Measurements from ENCODE around the gene ITPK1.

Gene ITPK1

DNA sequence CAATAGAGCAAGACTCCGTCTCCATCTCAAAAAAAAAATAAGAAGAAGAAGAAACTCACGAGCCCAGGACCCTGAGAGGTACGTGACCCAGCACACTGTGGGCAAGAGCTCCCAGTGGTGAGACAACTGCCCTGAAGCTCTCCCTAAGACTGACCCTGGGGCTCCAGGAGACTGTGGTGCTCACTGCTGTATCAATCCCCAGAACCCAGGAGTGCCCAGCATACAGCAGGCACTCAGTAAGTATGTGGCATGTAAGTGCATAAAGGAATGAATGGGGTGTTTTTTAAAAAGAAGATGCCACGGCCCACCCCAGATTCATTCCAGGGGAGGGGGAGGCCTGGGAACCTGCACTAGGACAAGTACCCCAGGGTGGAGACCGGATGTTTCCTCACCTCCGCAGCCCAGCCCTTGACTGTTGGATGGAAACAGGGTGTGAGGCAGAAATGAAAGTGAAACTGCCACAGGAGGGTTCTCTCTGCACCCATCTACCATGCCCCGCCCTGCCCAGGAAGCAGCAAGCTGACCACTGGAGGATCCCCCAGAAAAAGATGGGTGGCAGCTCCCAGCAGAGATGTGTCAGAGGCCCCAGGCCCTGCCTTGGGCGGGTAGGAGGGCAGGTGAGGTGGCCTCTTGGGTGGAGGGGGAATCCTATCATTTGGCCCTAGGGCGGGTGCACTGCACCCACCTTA lies 12.2 kb downstream of the ITPK1 start:
- peak; percentile 60 for DNase-seq

DNA sequence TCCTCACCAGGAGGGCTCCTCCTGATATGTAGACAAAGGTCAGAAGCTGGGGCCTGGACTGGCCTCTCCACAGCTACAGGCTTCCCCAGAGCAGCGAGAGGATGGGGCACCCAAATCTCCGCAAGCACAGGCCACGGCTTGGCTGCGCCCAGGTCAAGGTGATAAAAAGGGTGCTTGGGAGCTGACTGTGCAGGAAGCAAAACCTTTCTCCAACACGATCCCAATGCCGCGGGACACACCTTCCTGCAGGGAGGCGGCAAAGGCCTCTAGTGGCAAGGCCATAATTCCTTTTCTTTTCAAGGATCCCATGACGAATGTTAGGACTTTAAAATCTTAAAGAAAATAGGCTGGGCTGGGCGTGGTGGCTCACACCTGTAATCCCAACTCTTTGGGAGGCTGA lies 13.6 kb downstream of the ITPK1 start:
- DNase-seq = no peak

DNA sequence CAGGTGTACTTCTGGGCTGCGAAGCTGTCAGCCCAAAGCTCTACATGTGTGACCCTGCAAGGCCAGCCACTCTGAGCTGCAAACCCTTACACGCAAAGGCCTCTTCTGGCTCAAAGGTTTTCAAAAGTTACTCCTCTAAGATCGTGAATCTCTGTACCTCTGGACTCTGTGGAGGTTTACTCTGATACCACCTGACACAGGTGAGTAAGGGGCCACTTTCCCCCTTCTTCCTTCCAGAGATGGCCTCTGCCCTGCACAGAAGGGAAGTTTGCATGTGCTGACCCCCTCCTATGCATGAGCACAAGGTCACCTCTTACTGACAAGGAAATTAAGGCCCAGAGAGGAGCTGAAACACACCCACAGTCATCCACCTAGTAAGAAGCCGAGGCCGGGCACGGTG lies 14.5 kb downstream of the ITPK1 start:
- no peak for DNase-seq

DNA sequence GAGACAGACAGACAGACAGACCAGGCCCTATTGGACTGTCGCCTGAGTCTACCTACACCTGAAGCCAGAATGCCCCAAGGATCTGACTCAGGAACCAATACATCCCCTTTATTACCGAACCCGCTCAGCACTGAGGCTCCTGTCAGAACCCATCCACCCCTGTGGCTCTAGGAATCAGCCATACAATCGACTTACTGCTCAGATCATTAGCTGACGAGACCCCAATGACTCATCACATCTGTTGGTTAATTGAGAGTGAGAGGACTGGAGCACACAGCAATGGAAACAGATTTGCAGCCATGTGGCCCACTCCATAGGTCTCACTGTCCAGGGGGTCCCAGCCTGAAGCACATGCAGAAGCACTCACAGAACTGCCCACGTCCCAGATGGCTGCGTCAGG lies 15.2 kb downstream of the ITPK1 start:
- DNase-seq = no peak

DNA sequence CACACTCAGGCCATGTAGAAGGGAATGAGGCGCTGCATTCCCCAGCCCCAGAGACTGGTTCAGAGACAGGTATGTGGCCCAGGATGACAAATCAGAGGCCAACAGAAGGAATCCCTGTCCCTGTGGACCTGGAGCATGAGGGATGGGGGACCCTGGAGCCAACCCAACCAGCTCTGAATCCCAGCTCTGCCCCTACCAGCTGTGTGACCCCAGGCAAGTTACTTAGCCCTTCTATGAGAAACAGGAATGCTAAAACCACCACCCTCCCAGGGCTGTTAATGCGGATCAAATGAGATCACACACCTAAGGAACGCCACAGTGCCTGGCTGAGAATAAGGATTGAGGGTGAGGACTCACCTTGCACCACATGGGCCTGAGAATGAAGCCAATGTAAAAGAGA lies 15.6 kb downstream of the ITPK1 start:
- DNase-seq = no peak

DNA sequence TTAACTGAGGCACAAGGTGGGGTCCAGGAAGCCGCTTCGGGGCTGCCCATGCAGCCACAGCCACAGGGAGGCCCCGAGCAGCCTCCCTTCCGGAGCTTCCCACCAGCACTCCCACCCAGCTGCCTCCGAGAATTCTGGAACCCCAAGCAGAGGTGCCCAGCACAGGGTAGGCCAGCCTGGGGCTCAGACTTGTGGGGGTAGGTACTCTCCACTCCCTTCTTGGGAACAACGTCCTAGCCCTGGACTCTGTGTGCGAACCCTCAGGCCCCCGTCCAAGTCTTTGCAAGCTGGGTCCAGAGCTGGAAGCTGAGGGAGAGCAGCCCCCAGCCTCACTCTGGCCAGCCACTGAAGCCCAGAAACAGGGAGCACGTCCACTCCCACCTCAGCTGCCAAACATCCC lies 16.1 kb downstream of the ITPK1 start:
- no peak for DNase-seq

DNA sequence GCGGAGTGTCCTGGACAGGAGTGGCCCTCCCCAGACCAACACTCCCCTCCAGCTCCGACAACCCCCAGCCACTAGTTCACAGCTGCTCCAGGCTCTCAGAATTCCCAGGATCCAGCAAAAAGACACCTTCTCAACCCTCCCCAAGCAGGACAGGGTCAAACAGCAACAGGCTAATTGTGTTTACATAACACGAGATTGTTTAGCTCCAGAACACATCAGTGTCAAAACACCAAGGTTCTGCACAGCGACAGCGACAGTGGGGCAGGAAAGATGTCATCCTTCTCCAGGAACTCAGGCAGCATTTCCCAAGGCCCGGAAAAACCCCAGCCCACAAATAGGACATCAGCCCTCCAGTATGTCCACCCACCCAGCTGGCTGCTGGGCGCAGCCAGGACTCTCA lies 16.5 kb downstream of the ITPK1 start:
- DNase-seq = no peak

DNA sequence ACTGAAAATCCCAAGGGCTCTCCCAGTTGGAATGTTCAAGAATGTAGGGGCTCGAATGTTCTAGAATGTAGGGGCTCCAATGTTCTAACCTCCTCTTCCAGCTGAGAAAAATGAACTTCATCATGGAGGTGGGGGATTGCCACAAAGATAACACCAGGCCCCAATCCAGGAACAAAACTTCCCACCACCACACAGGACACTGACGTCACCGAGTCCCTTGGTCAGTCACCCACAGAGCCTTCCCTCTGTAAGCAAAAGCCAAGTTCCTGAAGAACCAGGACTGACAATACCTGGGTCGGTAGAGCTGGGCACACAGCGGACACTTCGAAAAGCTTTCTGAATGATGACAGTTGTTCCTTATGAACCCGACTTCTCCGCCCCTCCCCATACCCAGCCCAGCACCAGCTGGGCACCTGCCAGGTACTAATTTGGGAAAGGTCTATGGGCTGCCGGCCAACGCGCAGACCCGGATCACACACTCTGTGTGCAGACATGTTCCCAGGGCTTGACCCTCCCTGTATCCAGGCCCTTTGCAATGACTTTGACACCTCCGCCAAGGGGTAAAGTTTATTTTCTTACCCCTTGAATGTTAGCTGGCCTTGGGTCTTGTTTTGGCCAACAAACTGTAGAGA lies 18.9 kb downstream of the ITPK1 start:
- DNase-seq = no peak

DNA sequence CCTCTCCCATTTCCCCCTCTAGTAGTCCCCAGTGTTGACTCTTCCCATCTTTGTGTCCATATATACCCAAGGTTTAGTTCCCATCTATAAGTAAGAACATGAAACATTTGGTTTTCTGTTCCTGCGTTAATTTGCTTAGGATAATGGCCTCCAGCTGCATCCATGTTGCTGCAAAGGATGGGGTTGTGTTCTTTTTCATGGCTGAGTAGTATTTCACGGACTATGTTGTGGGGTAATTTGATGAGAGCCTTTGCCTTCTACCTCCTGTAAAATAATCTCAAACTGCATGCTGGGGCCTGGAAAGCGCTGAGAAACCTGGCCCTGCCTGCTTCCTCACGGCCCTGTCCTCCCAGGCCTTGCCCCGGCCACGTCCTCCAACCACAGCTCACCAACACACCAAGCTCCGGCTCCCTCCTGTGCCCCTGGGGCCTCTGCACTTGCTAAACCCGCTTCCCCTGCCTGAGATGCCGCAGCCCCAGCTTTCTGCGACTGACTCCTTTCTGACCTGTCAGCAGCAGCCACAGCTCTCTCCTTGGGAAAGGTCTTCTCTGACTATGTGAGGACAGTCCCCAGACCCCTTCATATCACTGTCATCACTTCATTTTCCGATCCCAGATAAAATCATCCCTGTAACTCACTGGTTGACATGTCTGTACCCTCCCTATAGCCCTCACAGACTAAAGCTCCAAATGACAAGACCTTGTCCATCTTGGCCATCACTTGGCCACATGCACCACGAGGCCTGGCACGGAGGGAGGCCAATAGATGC lies 19.8 kb downstream of the ITPK1 start:
- no peak for DNase-seq

DNA sequence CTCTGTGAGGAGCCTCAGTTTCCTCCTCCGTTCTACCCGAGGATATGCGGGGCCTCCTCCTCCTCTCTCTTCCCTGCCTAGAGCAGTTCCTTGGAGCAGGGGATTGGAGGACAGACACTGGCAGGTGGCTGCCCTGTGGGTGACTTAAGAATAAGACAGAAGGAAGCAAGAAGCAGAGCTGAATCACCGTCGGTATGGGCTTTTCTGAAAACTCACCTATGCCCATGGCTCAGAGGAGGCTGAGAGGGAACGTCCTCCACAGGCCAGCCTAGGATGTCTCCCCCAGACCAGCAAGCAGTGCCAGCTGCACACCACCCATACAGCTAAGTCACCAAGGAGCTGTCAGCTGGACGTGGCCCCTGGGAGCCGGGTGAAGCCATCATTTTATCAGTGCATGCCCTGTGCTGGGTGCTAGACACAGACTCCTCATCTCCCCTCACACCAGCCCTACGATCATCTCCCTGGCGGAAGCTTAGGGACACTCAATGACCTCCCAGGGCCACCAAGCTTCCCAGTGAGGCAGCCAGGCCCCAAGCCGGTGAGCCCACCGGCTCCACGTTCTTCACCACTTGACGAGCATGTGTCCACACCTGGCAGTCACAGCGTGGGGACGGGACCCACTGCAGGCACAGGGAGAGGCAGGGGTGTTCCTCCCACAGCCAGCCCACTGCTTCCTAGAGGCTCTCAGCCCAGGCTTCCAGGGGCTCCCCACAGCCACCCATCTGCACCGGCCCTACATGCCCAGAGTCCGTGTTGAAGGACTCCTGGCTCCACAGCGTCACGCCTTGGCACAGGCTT lies 21.4 kb downstream of the ITPK1 start:
- no peak for DNase-seq

DNA sequence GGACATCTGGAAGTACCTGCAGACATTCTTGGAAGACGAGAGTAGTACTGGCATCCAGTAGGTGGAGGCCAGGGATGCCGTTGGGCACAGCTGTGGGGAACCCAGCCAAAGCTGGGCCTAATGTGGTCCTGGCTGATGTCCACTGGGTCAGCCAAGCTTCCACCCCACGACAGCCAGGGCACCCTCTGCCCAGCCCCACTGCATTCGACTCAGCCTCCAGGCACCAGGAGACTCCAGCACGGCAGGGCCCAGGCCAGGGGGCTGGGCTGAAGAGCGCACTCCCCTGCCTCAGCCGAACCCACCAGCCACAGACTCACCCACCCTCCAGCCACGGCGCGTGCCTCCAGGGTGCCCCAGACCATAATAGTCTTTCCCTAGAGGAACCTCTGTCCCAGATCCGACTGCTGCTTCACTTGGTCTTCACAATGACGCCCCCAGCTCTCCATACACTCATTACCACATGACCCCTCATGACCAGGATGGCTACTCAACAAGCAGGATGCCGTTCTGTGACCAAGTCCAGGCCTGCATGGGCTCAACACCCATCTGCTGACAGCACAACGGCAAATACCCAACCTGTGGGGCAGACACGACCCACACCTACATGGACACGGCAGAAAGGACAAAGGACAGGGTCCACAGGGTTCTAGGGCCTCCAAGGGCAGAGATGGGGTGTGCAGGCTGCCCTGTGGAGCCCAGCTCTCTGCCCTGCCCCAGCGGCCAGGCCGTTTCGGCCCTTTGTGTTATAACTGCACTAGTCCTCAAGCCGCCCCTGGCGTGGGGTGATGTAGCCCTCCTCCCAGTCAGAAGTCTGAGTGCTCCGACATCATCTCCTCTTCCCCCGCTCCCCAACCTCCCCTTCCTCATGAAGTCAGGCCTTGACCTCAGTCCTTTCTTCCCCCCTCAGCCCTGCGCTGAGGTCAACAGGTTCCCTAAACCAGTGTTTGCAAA lies 22.8 kb downstream of the ITPK1 start:
- no peak for DNase-seq

DNA sequence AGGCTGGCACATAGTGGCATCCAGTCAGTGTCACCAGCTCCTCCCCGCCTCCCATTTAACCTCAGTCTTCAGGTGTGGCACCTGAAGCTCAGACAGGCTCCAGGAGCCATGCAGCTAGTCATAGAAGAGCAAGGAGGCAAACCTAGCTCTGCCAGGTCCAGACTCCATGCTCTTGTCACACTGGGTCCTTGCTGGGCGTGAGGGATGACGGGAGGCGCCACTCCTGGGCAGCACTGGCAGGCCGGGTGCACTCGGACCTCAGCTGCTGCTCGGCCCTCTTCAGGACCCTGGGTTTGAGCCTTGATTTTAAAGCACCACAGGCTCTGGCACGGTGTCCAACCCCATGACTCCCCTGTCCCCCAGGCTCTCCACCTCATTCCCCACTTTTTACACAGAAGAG lies 24.1 kb downstream of the ITPK1 start:
- no peak for DNase-seq

DNA sequence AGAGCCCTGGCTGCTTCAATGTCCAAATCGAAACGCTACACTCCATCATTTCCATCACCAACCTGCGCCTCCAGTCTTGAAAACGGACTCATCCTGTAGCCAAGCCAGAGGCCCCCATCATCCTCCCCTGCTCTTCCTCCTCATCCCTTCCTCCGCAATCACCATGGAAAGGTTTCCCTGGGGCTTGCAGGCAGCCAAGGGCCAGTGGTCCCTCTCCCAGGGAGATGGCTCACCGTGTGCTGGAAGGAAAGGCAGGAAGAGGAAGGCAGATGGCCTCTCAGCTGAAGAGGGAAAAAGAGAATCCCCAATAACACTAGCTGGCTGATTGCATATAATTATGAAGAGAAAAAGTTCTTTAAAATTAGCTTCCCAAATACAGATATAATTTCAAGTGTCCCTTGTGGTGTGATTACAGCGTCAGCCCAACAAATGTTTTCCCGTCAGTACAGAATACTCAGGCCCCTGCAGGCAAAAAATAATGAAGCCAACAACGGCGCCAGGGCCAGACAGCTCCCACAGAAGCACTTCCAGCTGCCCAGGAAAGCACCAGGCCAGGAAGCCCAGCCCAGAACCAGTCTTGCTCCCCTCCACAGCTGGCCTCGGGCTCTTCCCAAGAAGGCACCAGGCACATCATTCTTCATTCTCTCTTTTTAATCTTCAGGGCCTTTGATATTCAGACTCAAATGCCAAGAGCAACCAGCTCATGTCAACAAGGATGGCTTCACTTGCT lies 24.7 kb downstream of the ITPK1 start:
- no peak for DNase-seq

DNA sequence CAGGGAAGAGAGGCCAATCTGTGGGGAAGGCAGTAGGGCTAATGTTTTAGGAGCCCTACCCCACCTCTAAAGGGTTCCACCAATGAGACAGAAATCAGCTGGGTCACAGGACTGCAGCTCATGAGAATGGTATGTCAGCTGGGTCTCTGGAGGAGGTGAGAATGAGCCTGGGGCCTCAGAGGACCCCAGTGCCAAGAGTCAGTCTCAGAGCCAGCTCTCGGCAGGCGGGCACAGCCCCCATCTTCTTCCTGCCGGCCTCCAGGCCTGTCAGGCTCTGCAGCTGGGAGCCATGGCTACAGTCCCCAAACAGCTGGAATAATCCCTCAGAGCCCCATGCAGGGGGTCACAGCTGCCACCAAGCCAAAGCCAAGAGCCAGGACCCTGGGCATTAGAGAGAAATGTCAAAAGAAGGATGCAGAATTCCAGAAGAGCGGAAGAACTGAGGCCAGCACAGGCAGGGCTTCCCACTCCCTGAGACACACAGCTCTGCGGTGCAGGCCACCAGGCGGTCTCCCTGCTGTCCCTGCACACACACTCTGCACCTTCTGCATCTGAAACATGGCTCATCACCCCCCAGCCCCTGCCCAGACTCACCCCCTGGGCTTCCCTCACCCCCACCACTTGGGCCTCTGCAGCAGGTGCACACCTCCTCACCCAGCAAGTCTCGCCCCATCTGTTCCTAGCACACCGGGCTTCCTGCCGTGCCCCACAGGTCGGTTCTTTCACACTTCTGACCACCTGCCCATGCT lies 26.0 kb downstream of the ITPK1 start:
- DNase-seq = no peak

DNA sequence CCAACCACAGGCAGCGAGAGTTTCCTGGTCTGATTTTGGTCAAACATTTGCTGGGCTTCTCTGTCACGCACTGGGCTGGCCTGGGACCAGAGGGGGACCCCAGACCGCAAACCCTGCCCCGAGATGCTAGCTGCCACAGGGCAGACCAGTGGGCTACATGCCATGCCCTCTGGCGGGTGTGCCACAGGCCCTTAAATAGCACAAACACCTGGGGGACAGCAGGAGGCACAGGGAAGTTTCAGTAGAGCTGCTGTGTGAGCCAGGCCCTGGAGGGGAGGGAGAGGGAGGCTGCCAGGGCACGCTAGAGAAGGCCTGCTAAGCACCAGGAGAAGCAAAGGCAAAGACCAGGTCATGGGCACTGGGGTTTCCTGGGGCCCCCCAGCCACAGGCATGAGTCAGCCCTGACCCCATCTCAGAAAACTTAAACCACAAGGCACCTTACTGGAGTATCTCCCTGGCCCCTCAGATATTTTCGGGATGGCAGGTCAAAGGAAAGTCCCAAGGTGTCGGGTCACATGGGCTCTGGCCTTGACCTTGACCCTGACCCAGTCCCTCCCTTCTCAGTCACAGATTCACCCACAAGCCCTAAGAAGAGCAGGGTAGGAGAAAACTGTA lies 29.2 kb downstream of the ITPK1 start:
- no peak for DNase-seq

DNA sequence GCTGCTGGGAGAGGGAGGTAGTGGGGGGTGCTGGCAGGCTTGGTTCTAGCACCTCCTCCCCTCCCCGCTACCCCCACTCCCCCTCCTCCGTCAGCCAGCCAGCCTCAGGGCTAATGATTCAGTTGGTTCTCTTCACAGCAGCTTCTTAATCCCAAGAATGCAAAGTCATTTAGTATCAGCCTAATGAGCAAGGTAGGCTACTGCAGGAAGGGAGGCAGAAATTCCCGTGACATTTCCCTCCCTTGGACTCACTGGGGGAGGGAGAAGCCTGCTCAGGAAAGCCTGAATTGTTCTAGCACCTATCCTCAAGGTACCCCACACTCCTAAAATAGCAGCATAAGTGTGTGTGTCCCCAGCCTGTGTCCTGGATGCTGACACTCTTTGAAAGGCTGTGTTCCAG lies 29.8 kb downstream of the ITPK1 start:
- no peak for DNase-seq

DNA sequence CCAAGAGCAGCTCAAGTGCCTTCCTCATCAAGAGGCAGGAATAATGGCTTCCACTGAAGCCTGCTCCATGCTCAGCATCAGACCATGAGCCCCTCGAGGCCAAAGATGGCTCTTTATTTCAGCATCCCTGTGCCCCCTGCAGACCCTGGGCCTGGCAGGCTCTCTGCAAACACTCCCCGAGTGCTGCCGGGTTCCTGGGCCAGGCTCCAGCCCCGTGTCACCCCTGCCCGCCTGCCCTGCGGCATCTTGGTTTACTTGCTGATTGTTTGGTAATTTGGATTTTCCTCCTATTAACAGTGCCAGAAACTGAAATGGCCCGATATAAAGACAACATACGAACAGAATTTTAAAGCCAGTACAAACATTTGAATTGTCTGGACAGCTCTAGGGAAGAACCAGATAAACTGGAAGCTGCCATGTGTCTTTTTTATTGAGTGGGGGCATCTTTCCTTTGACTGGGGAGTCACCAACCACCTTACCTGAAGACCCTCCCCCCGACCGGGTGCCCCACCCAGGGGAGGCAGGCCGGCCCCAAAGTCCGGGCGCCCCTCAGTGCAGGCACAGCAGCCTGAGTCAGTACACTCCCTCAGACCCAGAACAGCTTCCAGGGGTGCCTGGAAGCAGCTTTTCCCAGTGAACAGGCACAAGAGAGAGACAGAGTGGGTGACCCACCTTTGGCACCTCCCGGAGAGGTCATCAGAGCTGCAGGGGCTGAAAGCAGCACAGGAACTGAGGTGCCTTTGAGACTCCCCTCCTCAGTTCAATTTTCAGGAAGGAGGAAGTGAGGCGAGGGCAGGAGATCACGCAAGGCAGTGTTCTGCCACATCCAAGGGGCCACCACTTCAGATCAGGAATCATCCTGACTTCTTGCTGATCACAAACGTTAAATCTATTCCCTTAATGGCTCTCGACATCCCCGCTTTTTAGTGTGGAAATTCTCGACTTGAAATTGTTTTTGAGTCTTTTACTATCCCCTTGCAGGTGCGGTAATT lies 30.6 kb downstream of the ITPK1 start:
- no peak for DNase-seq

DNA sequence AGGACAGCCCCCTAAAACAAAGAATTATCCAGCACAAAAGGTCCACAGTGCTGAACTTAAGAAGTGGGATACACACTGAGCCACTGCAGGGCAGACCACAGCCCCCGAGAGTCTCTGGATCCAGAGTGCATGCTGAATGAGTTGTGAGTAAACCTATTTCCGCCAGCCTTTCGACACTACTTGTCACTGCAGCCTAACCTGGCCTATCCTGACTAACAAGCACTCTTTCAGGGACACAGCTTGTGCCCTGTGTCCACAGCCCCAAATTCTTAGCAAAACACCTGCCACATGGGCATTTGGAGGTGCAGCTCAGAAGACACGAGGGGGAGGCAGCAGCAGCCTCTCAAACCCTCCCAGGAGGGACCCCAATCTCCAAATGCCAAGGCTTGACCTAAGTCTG lies 31.3 kb downstream of the ITPK1 start:
- no peak for DNase-seq

DNA sequence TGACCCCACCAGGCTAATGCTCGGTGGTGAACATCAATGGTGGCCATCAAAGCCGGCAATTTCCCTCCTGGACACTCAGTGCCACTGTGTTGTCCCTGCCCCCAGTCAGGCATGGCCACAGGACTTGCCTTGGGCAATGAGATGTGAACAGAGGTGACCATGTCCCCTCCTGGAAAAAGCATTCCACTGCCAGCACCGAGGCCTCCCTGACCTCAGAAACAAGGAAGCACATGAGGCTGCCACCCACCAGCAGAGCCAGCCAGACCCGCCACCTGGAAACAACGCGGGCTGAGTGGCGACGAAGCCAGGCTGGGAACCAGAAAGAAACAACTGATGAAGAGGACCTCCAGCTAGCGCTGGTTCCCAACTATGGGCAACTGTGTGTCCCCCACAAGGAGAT lies 31.8 kb downstream of the ITPK1 start:
- DNase-seq = no peak

Data from activated CD8-positive, alpha-beta memory T cell treated with anti-CD3 and anti-CD28 coated beads, Interleukin-2, amount 50 U/mL, for 4 hours (primary cell).